Activated naive CD4-positive, alpha-beta T cell (primary cell): Measurements from ENCODE around the gene MYO5A.
"Not testable (repeated sequence)": the region's sequence is repeated elsewhere in the genome, so short reads cannot be mapped to it uniquely, and the experiment has no call there.

Experiments used
- DNase-seq, 4 experiments: peaks; one replicate each; lab custom pipeline; 2025; lab: John Stamatoyannopoulos, UW

MYO5A gene

DNA sequence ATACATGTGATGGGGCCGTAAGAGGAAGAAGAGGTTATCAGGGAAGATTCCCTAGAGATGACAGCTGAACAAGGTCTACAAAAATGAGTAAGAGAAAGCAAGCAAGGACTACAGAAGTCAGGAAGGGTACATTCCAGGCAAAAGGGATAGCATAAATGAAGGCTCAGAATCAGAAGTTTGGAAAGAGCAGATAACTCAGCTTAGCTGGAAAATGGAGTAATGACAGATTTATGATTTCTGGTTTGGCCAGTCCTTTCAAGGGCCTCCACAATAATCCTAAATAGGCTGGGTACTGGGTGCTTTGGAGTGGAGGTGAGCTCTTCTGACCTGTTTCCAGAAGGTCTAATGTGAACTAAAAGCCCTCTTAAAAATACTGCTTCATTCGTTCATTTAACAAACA lies 110.7 kb downstream of the MYO5A start:
- DNase-seq: no peak

- no peak for DNase-seq
Observed at GRCh38 chr15:52417521-52417920, 111.2 kb downstream of the MYO5A start.

GRCh38 chr15:52416566-52416965 lies 112.1 kb downstream of the MYO5A start:
- not testable (repeated sequence) for DNase-seq

DNA sequence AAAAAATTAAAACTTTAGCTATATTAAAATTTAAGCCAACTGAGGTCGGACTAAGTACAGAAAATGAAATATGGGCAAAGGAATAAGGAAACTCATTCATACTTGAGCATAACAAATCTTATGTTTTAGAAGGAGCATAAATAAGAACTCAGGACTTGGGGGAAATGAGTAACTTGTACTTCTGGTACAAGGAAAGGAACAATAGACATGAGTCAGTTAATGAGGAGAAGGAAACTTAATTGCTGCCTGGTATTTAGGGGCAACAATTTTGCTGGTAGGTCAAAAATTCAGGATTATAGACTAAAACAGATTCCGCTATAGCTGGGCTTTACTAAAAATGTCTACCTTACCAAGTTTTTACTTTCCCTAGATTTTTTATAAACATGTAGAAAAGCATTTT lies 113.1 kb downstream of the MYO5A start:
- no peak for DNase-seq

DNA sequence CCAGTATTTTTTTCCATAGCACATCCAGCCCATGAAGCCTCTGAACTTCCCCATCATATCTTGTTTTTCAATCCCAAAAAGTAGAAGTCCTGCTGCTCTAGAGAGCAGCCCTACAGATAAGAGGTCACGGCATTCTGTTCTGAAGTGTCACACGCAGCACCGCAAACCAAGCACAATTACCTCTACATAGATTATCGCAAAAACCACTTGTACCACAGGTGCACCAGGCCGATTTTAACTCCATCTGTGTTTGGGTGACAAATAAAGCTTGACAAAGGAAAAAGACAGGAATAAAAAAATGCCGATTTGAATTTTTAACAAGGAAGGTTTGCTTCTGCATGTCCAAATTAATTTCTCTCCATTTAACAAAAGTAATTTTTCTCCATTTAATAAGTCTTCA lies 113.7 kb downstream of the MYO5A start:
- DNase-seq: no peak

GRCh38 chr15:52408823-52409222 lies 119.9 kb downstream of the MYO5A start:
- DNase-seq: no peak

GRCh38 chr15:52407374-52407773 lies 121.3 kb downstream of the MYO5A start:
- no peak for DNase-seq

DNA sequence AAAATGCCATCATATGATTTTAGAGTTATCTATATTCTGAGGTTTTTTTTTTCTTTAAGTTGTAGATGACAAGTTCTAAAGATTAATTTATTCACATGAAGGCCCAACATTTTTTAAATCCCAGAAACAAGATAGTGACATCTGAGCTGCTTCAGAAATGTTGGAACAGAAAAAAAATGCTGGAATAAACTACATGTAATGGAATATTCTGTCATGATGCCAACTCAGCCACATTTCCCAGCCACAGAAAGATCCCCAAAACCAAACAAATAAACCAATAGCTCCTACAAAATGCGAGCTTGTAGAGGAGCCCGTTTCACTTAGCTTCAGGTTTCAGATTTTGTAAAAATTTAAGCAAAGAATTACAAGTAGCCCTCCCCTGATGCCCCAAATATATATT lies 122.1 kb downstream of the MYO5A start:
- no peak for DNase-seq

DNA sequence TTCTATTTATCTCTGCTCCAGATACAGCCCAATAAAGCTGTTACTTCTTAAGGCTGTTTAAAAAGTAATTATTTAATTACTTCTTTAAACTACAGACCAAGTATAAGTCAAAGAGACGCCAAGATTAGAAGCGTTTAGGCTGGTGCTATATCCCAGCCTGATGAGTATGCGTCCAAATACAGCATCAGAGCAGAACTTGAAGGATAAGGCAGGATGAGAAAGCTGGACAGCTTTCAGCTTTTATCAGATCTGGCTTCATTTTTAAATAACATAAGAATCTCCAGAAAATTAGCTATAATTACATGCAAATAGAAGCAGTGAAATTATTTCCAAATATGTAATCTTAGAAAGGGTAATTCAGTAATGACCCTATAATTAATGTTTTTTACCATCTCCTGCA lies 122.8 kb downstream of the MYO5A start:
- no peak for DNase-seq

DNA sequence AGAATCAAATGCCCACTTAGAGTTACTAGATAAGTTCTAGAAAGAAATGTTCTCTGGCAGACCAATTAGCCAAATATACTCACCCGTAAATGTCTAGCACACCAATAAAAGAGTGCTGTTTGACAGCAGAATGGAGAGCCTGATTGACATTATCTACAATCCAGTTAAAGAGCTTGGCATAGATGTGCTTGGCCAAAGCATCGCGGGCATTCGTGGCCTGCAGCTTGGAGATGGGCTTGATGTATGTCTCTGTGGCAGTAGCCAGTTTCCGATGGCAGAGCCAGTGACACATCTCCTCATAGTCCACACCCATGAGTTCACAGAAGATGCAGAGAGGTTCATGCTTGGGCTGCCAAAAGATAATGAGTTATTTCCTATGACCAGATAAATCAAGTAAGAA lies 131.6 kb downstream of the MYO5A start:
- no peak for DNase-seq

DNA sequence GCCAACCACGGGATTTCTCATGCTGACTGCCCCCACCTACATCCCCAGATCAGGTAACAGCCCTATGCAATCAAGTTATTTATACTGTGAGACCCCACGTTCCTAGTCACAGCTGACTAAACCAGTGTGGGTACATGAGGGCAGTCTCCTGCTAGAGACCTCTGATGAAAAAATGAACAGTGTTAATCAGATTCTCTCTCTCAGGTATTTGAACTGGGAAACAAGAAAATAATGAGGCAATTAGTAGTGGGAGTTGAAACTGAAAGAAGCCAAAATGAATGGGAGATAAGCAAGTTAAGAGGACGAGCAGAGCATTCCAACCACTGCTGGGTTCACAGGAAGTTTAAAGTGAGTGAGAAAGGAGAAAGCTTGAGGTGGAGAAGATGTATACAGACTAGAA lies 134.6 kb downstream of the MYO5A start:
- no peak for DNase-seq

GRCh38 chr15:52392008-52392687 lies 136.5 kb downstream of the MYO5A start:
- no peak for DNase-seq

DNA sequence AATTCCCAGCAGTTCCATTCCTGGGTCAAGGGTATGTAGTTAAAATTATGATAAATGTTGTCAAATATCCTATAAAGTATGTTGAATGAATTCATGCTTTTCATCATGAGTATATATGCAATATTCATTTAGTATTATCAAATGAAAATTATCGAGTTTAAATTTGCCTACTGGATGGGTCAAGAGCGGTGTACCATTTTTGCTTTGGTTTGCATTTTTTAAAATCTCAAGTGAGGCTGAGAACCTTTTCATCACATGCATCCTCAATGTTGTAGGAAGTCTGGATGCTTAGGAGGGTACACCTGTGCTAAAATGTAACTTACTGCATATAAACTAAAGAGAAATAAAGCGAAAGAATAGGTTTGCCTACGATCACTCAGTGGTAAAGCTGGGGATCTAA lies 137.6 kb downstream of the MYO5A start:
- no peak for DNase-seq

DNA sequence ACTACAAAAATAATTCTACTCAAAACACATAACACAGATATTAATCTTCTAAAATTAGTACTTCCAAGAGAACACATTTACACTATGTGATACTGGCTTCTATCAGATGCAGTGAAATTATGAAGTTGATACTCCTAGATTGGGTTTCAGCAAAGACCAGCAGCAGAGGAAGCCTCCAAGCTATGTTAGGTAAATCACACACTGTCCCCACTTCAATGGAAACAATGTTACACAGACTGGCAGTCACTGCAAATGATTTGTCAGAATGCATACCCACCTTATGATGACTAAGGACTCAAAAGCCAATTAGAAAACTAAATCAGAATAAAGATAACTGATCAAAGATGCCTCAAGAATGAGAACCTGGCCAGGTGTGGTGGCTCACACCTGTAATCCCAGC lies 143.0 kb downstream of the MYO5A start:
- DNase-seq: no peak

DNA sequence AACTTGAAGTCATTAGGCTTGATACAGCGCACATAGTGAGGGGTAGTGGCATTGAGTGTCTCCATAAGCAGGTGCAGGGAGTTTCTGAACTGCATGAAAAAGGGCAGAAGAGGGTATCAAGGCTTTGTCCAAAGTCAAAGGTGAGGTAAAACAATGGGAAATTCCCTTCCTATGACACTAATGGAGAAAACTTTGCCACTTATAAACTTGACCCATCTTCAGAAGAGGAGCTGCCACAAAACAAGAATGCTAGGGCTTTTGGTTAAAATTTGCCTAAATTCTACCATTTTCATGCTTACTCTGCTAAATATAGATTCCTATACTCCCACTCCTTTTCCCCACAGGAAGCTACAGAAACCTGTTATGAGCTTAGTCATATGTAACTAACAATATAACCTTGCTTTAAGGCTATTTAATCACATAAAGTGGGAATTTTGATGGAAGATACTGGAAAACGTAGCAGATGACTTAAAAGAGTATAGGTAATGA lies 145.5 kb downstream of the MYO5A start:
- DNase-seq: no peak

DNA sequence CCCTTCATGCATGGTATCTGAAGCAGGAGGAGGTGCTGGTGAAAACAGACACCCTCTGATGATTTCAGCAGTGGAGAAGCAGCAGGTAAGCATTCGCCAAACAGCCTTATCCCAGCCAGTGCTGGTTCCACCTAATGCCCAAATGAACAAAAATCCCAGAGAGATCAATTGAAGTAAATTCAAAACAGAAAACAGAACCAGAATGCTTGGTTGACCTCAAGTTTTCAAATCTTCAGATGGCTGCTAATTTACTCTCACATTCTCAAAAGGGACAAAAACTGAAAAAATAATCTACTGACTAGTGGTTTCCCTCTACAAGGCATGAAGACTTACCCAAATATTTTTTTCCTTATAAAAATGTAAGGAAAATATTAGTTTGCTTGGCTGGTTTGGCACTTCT lies 146.0 kb downstream of the MYO5A start:
- DNase-seq: no peak

DNA sequence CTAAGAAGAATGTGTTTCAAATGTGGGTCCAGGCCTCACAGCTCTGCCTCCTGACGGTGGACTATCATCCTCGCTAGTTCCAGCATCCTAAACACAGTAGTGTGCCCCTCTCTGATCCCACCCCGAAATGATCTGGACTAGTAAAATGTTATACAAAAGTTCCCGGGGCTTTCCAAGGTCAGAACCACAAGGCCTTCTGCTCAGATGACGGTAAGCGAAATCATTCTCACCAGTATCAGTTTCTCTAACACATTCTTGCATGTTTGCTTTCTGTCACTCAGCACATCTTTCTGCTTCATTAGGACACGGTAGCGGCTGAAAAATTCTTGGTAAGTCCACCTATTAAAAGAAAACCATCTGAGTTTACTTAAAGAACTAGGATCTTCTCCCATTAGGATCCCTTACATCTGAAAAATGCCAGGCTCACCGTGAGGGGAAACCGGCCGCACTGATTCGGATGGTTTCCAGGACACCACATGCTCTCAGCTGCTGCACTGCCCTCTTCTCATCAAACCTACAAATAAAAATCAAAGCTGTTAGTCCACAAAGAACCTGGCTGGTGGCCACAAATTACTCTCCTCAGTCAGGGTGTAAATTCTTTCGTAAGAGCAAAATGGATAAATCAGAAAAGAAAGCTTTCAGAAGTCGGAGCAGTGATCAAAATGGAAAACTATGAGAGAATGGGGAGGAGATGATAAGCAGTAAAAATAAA lies 149.1 kb downstream of the MYO5A start:
- no peak for DNase-seq

DNA sequence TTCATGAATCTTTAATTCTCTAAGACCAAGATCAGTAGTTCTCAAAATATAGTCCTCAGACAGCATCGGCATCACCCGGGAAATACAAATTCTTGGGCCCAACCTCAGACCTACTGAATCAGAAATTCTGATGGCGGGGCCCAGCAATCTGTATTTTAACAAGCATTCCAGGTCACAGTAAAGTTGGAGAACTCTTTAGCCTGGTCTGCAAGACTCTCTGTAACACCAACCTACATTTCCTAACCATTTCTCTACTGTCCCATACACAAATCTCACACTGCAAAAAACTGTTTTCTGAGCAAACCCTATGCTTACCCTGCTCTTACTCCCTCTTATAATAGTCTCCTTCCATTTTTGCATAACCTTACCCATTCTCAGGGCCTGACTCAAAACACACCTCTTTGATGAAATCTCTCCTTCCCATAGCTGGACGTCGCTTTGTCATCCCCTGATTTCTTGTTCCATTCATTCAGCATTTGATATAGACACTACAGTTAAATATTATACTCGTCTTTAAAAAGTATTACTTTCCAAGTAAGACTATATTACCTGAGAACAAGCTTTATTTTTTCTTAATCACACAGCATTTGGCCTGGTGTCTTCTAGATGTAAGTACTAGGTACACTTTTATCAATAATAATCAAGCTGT lies 149.8 kb downstream of the MYO5A start:
- DNase-seq: no peak

GRCh38 chr15:52370010-52370409 lies 158.7 kb downstream of the MYO5A start:
- no peak for DNase-seq

GRCh38 chr15:52369455-52369854 lies 159.2 kb downstream of the MYO5A start:
- DNase-seq: no peak

- no peak for DNase-seq
Observed at GRCh38 chr15:52369030-52369429, 159.7 kb downstream of the MYO5A start.

DNA sequence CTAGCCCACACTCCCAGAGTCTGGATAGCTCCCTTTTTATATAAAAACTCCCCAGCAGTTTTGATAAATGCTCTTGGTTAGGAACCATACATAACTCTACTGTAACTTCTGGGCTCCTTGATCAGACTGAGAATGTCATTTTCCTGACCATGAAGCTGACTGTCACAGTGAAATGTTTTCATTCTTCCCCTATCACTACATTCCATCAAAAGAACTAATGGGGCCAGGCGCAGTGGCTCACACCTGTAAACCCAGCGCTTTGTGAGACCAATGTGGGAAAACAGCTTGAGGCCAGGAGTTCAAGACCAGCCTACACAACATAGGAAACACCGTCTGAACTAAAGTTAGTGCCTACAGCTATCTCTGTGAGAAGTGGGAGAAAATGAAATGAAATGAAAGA lies 160.3 kb downstream of the MYO5A start:
- DNase-seq: no peak

DNA sequence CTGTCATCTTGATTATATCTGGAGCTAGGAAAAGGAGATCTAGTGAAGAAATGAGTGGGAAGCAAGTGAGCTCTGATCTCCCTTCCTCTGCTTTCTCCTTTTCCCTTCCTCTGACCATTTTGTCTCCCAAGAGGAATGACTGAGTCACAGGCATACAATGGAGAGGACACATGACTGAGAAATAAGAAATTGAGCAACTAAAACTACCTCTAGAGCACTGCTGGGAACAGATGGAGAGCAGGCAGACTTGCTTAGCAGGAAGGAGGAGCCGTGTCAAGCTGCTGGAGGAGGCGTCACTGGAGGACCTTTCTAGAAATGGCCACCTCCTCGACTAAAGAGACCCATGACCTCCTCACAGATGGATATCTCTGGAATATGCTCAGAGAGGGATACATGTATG lies 166.2 kb downstream of the MYO5A start:
- DNase-seq: no peak
